HK-2 (cell line): Measurements from ENCODE around the gene ANKFY1.
A peak's percentile ranks its signal among the peaks of the same experiment; 100 is the strongest.

Source experiments
- DNase-seq: peaks from one replicate; pipeline ENCODE4 v3.0.0-alpha.2; 2018; ENCODE audit not compliant: unreplicated experiment

ANKFY1 gene

GRCh38 chr17:4177806-4178205 lies 86.0 kb downstream of the ANKFY1 start:
- no peak for DNase-seq

- no peak for DNase-seq
Observed at GRCh38 chr17:4176808-4177472, 86.8 kb downstream of the ANKFY1 start.

DNA sequence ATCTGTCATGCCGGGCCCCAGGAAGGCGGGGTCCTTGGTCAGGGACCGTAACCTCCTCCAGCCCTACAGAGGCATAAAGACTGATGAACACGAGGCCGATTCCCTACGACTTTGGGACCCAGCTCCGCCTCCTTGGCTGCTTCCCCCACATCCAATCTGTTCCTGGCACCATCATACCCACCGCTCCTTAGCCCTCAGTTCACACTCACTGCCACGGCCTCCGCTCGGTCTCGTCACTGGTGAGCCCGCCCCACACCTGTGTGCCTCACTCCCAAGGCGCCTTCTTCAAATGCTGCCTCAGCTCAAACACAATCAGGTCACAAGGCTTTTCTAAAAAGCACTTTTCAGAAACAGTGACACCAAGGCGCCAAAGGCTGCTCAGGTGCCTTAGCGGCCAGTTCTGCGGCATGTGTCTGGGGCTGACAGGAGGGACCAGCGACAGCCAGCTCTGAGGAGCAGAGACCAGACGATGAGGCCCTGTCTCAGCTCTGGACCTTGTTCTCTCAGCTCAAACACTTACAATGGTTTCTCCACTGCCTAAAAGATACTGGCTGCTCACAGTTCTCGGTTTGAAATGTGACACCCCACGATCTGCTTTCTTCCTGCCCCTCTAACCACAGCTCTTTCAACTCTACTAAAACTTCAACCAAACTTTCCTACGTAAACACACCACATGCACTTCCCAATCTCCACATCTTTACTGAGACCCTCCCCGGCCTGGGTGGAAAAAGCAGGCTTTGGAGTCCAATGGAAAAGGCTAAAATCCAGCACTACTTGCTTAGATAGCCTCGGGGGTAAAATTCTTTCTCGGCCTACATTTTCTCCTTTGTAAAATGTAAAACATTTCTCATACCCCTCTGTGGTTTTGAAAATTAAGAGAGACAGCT lies 87.6 kb downstream of the ANKFY1 start:
- DNase-seq, result no peak

DNA sequence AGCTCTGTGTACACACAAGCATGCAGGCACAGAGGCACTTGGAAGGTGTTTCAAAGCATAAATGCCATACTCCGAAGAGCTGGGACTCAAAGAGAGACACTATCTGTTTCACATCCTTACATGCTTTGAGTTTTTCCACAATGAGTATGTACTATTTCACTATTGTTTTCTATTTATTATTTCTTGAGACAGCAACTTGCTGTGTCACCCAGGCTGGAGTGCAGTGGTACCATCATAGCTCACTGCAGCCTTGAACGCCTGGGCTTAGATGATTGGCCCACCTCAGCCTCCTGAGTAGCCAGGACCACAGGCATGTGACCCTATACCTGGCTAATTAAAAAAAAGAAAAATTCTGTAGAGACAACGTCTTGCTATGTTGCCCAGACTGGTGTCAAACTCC lies 89.2 kb downstream of the ANKFY1 start:
- no peak for DNase-seq

DNA sequence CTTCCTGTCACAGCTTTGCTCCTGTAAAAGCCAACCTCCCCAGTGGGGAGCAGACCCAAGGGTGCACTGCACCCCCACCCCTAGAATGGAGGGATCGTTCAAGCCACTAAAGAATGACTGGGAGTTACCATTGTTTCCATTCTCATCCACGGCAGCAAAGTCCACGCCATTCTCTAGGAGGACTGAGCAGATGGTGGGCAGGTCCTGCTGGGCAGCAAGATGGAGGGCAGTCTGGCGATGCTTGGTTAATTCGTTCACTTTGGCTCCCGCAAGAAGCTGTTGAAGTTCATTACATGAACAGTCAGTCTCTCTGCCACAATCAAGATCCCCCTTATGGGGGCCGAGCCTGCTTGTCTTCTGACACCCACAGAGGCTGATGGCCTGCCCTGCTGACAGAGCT lies 90.0 kb downstream of the ANKFY1 start:
- DNase-seq, result no peak

GRCh38 chr17:4172356-4172755 lies 91.4 kb downstream of the ANKFY1 start:
- DNase-seq, result no peak

DNA sequence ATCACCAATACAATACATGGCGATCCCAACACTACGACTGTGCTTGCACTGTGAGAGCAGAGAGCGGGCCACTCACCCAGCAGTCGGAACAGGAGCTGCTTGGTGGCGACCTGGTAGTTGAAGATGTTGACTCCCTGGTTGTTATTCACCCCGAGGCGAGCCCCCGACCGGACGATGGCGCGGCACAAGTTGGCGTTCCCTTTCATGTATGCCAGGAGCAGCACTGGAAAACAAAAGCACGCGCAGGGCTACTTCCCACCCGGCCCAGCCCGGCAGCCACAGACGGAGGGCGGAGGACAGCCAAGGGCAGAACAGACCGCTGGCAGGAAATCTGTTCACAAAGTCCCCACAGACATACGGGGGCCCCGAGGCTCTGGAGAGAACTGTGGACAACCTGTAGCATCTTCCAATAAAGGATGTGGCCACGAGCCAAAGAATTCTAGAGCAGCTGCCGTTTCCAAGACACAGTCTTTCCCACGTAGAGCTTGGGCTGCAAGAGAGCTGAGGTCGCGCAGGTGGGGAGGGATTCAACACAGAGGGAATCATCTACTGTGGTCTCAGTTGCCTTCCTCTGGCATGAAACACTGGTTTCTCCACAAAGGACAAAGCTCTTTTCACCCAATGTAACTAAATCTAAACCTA lies 93.0 kb downstream of the ANKFY1 start:
- DNase-seq, result no peak

DNA sequence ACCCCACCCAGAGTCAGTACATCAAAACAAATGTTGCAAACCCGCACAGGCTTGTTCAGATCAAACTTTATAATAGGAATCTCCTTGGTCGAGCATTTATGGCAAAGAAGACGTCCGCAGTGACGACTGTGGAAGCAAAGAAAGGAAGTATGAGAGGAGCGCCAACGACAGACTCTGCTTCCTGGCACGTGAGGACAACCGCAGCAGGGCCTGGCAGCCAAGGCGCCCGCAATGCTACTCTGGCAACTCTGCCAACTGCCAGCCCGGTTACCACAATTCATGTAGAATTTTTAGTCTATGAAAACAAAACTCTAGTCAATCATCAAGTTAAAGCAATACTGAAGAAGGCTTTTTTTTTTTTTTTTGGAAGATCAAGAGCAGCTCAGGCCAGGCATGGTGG lies 96.0 kb downstream of the ANKFY1 start:
- no peak for DNase-seq

GRCh38 chr17:4166419-4166818 lies 97.4 kb downstream of the ANKFY1 start:
- no peak for DNase-seq

DNA sequence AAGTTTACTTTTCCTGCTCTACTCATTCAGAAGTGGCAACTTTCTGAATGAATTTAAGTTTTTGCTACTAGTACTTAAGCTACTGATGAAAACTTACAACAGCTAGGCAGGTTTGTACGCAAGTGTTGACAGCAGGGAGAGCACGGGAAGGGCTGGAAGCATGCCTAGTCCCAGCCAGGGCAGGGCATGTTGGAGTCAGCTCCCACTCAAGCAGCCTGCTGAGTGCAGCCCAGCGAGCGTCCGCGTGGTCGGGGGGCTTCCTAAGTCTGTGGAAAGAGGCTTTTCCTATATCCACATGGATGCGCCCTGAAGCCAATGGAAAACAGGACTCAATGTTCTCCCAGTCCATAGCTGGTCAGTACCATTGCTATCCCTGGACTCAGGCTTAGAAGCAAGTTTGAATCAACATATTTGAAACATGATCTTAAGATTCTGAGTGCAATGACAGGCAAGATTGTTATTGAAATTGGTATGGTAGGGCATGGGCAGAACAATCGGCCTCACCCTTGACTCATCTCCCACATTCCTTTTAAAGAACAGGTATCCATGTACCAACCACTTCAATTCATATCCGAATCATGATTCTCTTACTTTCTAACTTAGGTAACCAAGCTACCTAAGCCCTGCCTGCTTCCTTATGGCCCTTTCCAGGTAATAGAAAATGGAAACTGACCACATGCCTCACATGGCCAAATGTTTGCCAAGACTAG lies 98.3 kb downstream of the ANKFY1 start:
- no peak for DNase-seq

DNA sequence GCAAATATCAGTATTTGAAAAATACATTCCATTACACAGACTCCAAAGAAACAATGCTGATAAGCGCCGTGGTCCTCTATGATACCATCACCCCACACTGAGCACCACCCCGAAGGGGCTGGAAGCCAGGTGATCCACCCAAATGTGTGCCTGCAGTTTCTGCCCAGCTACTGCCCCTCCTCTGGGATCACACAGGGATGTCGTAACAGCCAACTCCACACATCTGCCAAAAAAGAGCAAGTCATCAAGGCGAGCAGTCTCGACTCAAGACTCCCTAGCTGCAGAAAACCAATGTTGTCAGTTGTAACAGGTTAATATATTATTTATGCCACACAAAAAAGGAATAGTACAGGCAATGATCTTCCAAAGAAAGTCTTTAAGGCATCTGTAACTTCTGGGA lies 99.8 kb downstream of the ANKFY1 start:
- DNase-seq, result no peak

DNA sequence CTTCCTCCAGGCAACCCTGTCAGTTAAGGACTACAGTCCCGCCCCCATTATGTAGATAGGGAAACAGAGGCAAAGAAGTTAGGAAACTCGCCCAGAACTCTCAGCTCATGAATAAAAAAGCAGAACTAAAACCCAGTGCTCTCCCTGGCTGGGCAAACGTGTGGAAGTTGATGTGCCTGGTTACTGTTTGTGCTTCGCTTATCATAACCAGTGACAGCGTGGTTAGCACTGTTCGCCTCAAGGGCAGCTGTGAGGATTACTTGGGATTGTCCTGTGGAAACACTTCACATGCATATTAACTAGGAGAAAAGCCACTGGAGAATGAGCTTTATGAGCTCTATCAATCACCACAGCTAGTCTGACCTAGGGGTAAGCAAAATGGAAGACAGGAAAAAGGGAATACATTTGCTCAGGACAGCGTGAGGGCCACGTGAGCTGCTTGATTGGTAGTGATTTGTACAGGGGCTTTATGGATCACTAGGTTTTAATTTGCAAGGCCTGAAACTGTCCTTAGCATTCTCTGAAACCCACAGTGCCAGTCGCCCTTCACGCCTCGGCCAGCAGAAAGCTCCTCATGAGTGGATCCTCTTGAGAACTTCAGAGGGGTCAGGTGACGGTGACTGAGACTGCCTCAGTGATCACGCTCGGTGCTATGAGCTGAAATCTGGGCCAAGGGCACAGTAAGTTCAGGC lies 100.9 kb downstream of the ANKFY1 start:
- peak; percentile 11 for DNase-seq

- DNase-seq, result no peak
Observed at GRCh38 chr17:4162321-4162720, 101.5 kb downstream of the ANKFY1 start.

DNA sequence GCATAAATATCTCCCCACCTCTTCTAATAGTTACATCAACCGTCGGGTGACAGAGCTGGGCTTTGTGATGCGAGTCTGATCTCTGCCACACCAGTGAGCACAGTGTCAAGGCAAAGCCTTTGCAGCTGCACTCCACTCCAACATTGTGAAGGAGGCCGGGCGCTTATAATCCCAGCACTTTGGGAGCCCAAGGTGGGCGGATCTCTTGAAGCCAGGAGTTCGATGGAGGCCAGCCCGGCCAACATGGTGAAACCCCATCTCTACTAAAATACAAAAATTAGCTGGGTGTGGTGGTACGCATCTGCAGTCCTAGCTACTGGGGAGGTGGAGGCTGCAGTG lies 101.8 kb downstream of the ANKFY1 start:
- DNase-seq, result no peak

GRCh38 chr17:4161192-4161966 lies 102.4 kb downstream of the ANKFY1 start:
- DNase-seq, result peak; percentile 41

- DNase-seq, result no peak
Observed at GRCh38 chr17:4160294-4160859, 103.4 kb downstream of the ANKFY1 start.

GRCh38 chr17:4159761-4160160 lies 104.0 kb downstream of the ANKFY1 start:
- no peak for DNase-seq

GRCh38 chr17:4157618-4158333 lies 106.0 kb downstream of the ANKFY1 start:
- no peak for DNase-seq

DNA sequence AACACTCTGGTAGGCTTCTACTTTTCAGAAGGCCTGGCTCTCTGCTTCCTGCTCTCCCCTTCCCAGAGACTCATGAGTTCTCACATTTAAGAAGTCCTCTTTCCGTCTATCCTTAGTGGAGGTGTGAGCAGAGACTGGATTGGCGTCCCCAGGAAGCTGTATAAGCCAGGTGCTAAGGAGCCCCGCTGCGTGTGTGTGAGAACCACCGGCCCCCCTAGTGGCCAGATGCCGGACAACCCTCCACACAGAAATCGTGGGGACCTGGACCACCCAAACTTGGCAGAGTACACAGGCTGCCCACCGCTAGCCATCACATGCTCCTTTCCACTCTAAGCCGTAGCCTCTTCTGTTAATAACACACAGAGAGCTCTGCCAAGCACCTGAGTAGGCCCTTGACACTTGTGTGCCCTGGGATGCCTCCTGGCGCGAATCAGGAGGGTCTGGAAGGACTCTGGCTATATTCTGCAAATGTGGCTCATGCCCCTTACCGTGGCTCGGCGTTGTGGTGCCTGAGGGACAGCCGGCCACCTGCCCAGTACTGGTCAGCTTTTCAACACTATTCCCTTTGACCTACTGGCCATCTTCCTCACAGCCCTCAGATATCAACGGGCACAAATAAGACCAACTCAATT lies 106.9 kb downstream of the ANKFY1 start:
- DNase-seq, result no peak
